ENCODE data around the gene HNRNPF. TPM values are rescaled to one million over a fixed set of nuclear protein-coding genes. Genes with fewer than 3 reads are reported as not detected.

Gene HNRNPF
- total and polyA plus RNA-seq, 4 donors, result 64.5 to 150 (median 113) TPM

DNA sequence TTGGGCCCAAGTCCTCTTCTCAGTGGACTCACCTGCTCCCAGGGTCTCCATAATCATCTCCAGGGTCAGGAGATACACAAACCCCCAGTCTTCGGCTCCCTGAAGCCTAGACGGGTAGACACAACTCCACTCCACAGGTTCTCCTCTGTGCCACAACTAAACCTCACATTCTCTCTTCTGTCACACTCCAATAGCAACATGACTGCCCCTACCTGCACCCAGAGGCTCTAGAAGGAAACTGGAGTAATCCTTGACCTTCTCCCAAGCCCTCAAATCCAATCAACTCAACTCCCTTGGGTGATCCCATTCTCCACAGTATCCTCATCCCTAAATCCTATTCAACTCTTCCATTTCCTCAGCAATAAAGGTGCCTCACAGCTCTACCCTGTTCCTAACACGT, 16.2 kb downstream of the HNRNPF start:
- H3K27me3 ChIP-seq (ENCODE audit: control insufficient read depth in 4 of 4, insufficient read depth in 4 of 4, low read length in 3 of 4), result no peaks in the 10 kb centered on the region
- peaks cover 14 to 56% (median 54%) of the 10 kb centered on the region in 4 donors for H3K36me3 ChIP-seq (ENCODE audit: control insufficient read depth in 4 of 4, insufficient read depth in 3 of 4, low read depth in 1 of 4, low read length in 3 of 4)
- 89% methylated on average over 3 of the region's 3 CpGs for WGBS
- DNase-seq (ENCODE audit: low spot score), result no peak
- TF ChIP-seq RXRA (IDR thresholded peaks at IDR 0.05) (no peak), JUND (IDR thresholded peaks at IDR 0.05) (no peak), GABPA (IDR thresholded peaks at IDR 0.05 in 1 of 2, conservative IDR thresholded peaks at IDR 0.05 in 1 of 2) (no peak), TAF1 (conservative IDR thresholded peaks at IDR 0.05) (no peak), SP1 (IDR thresholded peaks at IDR 0.05) (no peak), RAD21 (IDR thresholded peaks at IDR 0.05) (no peak), EGR1 (IDR thresholded peaks at IDR 0.05; ENCODE audit: low read depth in 2 of 2) (no peak), FOXA1 (IDR thresholded peaks at IDR 0.05) (no peak), NR2F2 (IDR thresholded peaks at IDR 0.05) (no peak), FOXA2 (IDR thresholded peaks at IDR 0.05) (no peak), HNF4A (conservative IDR thresholded peaks at IDR 0.05) (no peak), HNF4G (IDR thresholded peaks at IDR 0.05) (no peak), YY1 (IDR thresholded peaks at IDR 0.05) (no peak)
- TF ChIP-seq, protein P1, sequence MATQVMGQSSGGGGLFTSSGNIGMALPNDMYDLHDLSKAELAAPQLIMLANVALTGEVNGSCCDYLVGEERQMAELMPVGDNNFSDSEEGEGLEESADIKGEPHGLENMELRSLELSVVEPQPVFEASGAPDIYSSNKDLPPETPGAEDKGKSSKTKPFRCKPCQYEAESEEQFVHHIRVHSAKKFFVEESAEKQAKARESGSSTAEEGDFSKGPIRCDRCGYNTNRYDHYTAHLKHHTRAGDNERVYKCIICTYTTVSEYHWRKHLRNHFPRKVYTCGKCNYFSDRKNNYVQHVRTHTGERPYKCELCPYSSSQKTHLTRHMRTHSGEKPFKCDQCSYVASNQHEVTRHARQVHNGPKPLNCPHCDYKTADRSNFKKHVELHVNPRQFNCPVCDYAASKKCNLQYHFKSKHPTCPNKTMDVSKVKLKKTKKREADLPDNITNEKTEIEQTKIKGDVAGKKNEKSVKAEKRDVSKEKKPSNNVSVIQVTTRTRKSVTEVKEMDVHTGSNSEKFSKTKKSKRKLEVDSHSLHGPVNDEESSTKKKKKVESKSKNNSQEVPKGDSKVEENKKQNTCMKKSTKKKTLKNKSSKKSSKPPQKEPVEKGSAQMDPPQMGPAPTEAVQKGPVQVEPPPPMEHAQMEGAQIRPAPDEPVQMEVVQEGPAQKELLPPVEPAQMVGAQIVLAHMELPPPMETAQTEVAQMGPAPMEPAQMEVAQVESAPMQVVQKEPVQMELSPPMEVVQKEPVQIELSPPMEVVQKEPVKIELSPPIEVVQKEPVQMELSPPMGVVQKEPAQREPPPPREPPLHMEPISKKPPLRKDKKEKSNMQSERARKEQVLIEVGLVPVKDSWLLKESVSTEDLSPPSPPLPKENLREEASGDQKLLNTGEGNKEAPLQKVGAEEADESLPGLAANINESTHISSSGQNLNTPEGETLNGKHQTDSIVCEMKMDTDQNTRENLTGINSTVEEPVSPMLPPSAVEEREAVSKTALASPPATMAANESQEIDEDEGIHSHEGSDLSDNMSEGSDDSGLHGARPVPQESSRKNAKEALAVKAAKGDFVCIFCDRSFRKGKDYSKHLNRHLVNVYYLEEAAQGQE (IDR thresholded peaks at IDR 0.05), result no peak
- TF ChIP-seq, protein P2, sequence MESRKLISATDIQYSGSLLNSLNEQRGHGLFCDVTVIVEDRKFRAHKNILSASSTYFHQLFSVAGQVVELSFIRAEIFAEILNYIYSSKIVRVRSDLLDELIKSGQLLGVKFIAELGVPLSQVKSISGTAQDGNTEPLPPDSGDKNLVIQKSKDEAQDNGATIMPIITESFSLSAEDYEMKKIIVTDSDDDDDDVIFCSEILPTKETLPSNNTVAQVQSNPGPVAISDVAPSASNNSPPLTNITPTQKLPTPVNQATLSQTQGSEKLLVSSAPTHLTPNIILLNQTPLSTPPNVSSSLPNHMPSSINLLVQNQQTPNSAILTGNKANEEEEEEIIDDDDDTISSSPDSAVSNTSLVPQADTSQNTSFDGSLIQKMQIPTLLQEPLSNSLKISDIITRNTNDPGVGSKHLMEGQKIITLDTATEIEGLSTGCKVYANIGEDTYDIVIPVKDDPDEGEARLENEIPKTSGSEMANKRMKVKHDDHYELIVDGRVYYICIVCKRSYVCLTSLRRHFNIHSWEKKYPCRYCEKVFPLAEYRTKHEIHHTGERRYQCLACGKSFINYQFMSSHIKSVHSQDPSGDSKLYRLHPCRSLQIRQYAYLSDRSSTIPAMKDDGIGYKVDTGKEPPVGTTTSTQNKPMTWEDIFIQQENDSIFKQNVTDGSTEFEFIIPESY (IDR thresholded peaks at IDR 0.05), result no peak
- TF ChIP-seq, protein P3, sequence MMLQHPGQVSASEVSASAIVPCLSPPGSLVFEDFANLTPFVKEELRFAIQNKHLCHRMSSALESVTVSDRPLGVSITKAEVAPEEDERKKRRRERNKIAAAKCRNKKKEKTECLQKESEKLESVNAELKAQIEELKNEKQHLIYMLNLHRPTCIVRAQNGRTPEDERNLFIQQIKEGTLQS (IDR thresholded peaks at IDR 0.05), result no peak
- TF ChIP-seq, protein P4, sequence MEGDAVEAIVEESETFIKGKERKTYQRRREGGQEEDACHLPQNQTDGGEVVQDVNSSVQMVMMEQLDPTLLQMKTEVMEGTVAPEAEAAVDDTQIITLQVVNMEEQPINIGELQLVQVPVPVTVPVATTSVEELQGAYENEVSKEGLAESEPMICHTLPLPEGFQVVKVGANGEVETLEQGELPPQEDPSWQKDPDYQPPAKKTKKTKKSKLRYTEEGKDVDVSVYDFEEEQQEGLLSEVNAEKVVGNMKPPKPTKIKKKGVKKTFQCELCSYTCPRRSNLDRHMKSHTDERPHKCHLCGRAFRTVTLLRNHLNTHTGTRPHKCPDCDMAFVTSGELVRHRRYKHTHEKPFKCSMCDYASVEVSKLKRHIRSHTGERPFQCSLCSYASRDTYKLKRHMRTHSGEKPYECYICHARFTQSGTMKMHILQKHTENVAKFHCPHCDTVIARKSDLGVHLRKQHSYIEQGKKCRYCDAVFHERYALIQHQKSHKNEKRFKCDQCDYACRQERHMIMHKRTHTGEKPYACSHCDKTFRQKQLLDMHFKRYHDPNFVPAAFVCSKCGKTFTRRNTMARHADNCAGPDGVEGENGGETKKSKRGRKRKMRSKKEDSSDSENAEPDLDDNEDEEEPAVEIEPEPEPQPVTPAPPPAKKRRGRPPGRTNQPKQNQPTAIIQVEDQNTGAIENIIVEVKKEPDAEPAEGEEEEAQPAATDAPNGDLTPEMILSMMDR (IDR thresholded peaks at IDR 0.05; ENCODE audit: low read depth, low read length, missing input control), result no peak
- TF ChIP-seq, protein P5, sequence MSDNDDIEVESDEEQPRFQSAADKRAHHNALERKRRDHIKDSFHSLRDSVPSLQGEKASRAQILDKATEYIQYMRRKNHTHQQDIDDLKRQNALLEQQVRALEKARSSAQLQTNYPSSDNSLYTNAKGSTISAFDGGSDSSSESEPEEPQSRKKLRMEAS (IDR thresholded peaks at IDR 0.05), result no peak
- H3K9me3 ChIP-seq (ENCODE audit: control insufficient read depth in 4 of 4, low read length in 3 of 4), result no peaks in the 10 kb centered on the region
- no peak overlapping the region for H3K27ac ChIP-seq (ENCODE audit: low read depth in 1 of 2, low read length in 2 of 2)
- no peak overlapping the region for H3K4me3 ChIP-seq (ENCODE audit: low read depth in 1 of 3, low read length in 3 of 3)
- no peak overlapping the region for H3K9ac ChIP-seq (ENCODE audit: low read depth in 1 of 2, low read length in 2 of 2)
- peaks cover 0 to 40% (median 25%) of the 10 kb centered on the region in 4 donors for H3K4me1 ChIP-seq (ENCODE audit: control insufficient read depth in 4 of 4, insufficient read depth in 4 of 4, low read length in 3 of 4)
